WTC11 (cell line): ENCODE measurements around the gene PLEKHH2.

Experiments used
- ATF2 ChIP-seq: sonication (generic); formaldehyde crosslinking; IDR thresholded peaks from 2 replicates; pipeline ENCODE4 v1.8.1; 2022; ENCODE audit warnings: low read depth, missing genetic modification reagents, borderline replicate concordance
- CREB1 ChIP-seq: sonication (generic); formaldehyde crosslinking; IDR thresholded peaks from 2 replicates; pipeline ENCODE4 v1.8.0; 2023; ENCODE audit warnings: mild to moderate bottlenecking, missing genetic modification reagents
- CTCF ChIP-seq: fragments of 200-600 bp; IDR thresholded peaks from 2 replicates; pipeline ENCODE4 v1.8.0; 2022; ENCODE audit warnings: antibody characterized with exemption
- E2F4 ChIP-seq: sonication (generic); formaldehyde crosslinking; IDR thresholded peaks from 2 replicates; pipeline ENCODE4 v1.8.1; 2022; ENCODE audit warnings: low read depth, mild to moderate bottlenecking, moderate library complexity, missing genetic modification reagents, borderline replicate concordance
- ELF4 ChIP-seq: sonication (generic); formaldehyde crosslinking; IDR thresholded peaks from 2 replicates; pipeline ENCODE4 v1.8.1; 2022; ENCODE audit warnings: low read depth, mild to moderate bottlenecking, moderate library complexity, missing genetic modification reagents
- ETV6 ChIP-seq: sonication (generic); formaldehyde crosslinking; IDR thresholded peaks from 2 replicates; pipeline ENCODE4 v1.8.1; 2022; ENCODE audit warnings: mild to moderate bottlenecking, missing genetic modification reagents
- JUN ChIP-seq: sonication (generic); formaldehyde crosslinking; IDR thresholded peaks from 2 replicates; pipeline ENCODE4 v1.8.0; 2023; ENCODE audit warnings: mild to moderate bottlenecking, missing genetic modification reagents
- MAX ChIP-seq: sonication (generic); formaldehyde crosslinking; IDR thresholded peaks from 2 replicates; pipeline ENCODE4 v1.8.0; 2022; ENCODE audit warnings: mild to moderate bottlenecking, missing genetic modification reagents
- MLX ChIP-seq: sonication (generic); formaldehyde crosslinking; IDR thresholded peaks from 2 replicates; pipeline ENCODE4 v1.8.1; 2023; ENCODE audit warnings: mild to moderate bottlenecking, missing genetic modification reagents, moderate library complexity
- NR1H2 ChIP-seq: sonication (generic); formaldehyde crosslinking; IDR thresholded peaks from 2 replicates; pipeline ENCODE4 v1.9.0; 2021; ENCODE audit warnings: mild to moderate bottlenecking, moderate library complexity, missing genetic modification reagents
- SOX15 ChIP-seq: fragments of 250-450 bp; sonication (Bioruptor Pico); IDR thresholded peaks from 2 replicates; pipeline ENCODE4 v1.9.0; 2021; ENCODE audit warnings: mild to moderate bottlenecking
- ZNF232 ChIP-seq: sonication (generic); formaldehyde crosslinking; IDR thresholded peaks from 2 replicates; pipeline ENCODE4 v1.8.0; 2022; ENCODE audit warnings: mild to moderate bottlenecking, missing genetic modification reagents
- ZNF512 ChIP-seq: sonication (generic); formaldehyde crosslinking; IDR thresholded peaks from 2 replicates; pipeline ENCODE4 v1.8.1; 2022; ENCODE audit warnings: missing genetic modification reagents, borderline replicate concordance

- TF ChIP-seq MLX (CRISPR knock-in tag): no peak
- TF ChIP-seq CTCF: no peak
- TF ChIP-seq CREB1 (CRISPR knock-in tag): no peak
- no peak for TF ChIP-seq SOX15
- no peak for TF ChIP-seq ELF4 (CRISPR knock-in tag)
- TF ChIP-seq ETV6: no peak
- no peak for TF ChIP-seq ZNF512
- TF ChIP-seq ATF2 (CRISPR knock-in tag): no peak
- no peak for TF ChIP-seq NR1H2 (CRISPR knock-in tag)
- no peak for TF ChIP-seq JUN (CRISPR knock-in tag)
- TF ChIP-seq ZNF232 (CRISPR knock-in tag): no peak
- no peak for TF ChIP-seq MAX (CRISPR knock-in tag)
- no peak for TF ChIP-seq E2F4 (CRISPR knock-in tag)
These were observed 166.1 kb downstream of the PLEKHH2 start for GRCh38 chr2:43803113-43803512.
